HAP-1 (cell line): ENCODE data around the gene NTRK3.

Experiments used
- DNase-seq, 2 experiments: peaks; one replicate each; pipeline ENCODE4 v3.0.0-alpha.2; 2016 to 2020; ENCODE audit warnings: low spot score in 2 of 2
- H3K27me3 ChIP-seq: fragments of 250-450 bp; sonication (Bioruptor Pico); 2 replicates; pipeline ENCODE4 v1.5.1; 2020; ENCODE audit warnings: low read depth, mild to moderate bottlenecking, moderate library complexity
- H3K36me3 ChIP-seq: fragments of 250-450 bp; sonication (Bioruptor Pico); replicated peaks from 2 replicates; pipeline ENCODE4 v1.5.1; 2020; ENCODE audit warnings: mild to moderate bottlenecking
- H3K4me1 ChIP-seq: fragments of 250-450 bp; sonication (Bioruptor Pico); 2 replicates; pipeline ENCODE4 v1.5.1; 2020; ENCODE audit warnings: mild to moderate bottlenecking
- H3K4me3 ChIP-seq: fragments of 250-450 bp; sonication (Bioruptor Pico); 2 replicates; pipeline ENCODE4 v1.5.1; 2020; ENCODE audit warnings: mild to moderate bottlenecking, moderate library complexity
- H3K9me3 ChIP-seq: fragments of 250-450 bp; sonication (Bioruptor Pico); 2 replicates; pipeline ENCODE4 v1.5.1; 2020; ENCODE audit warnings: mild to moderate bottlenecking, moderate library complexity
- in situ Hi-C: fragments of 300-500 bp; cut with MboI; formaldehyde crosslinking; loops from 3 replicates; pipeline ENCODE4 v1.14.3; 2020; ENCODE audit warnings: low sequenced_read_pairs, inconsistent platforms, mixed read lengths

Gene NTRK3

DNA sequence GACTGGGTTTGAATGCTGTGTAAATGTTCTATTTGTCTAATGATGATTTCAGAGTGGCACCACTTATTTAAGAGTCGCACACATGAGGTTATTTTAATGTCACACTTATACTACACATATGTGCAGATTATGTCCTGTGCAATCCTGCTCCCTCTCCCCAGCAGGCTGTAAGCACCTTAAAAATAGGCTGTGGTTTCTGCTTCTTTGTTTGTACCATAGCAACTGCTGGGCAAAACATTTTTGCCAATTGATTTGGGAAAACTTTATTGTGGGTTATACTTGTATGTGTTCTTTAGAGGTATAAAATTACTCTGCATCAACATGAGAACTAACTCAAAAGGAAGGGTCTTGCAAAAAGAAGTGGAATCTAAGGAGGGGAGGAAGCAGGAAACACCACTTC is 318.5 kb downstream of the NTRK3 start:
- peaks cover 7% of the 10 kb centered on the region for H3K9me3 ChIP-seq
- no peaks in the 10 kb centered on the region for H3K27me3 ChIP-seq
- no peaks in the 10 kb centered on the region for H3K36me3 ChIP-seq
- in situ Hi-C loops, result no loop called here
- no peak overlapping the region for H3K4me3 ChIP-seq
- no peak for DNase-seq
- H3K4me1 ChIP-seq, result no peaks in the 10 kb centered on the region

DNA sequence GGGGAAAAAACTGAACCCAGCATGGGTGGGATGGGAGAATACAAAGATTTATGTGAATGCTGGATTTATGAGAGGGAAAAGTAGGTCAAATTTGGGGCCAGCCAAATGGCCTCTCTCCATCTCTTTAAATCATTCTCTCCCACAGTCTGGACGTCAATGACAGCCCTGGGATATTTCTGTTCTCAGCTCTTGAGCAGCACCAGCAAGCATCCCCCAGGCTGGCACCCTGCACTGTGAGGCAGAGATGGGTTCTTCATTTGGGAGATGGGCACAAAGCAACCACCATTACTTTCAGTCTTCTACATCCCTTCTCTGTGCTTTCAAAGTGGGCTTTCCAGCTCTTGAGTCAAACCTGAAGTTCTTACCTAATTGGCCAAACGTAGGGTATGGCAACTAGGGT is 321.0 kb downstream of the NTRK3 start:
- no peaks in the 10 kb centered on the region for H3K36me3 ChIP-seq
- no peak overlapping the region for H3K4me3 ChIP-seq
- in situ Hi-C loops, result no loop called here
- no peaks in the 10 kb centered on the region for H3K27me3 ChIP-seq
- no peak for DNase-seq
- H3K4me1 ChIP-seq, result no peaks in the 10 kb centered on the region
- peaks cover 8% of the 10 kb centered on the region; the same call in 1 of the 2 replicates for H3K9me3 ChIP-seq

DNA sequence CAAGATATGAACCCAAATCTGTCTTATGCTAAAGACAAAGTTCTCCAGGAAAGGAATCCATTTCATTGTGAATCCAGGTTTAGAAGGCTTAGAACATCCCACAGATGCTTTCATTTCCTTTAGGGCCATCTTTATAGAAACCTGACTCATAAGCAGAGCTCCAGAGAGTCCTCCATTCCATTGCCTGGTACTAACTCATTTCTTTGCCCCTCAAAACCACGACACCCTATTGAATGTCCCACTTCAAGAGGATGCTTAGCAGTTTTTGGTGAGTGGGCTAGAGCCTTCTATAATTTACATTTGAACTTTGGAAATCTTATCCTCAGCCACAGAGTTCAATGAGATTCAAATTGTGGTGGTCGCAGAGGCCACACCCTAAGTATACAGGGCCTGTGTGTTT is 325.0 kb downstream of the NTRK3 start:
- in situ Hi-C loops, result no loop called here
- Histone ChIP-seq H3K4me1 (no peaks in the 10 kb centered on the region), H3K4me3 (no peak overlapping the region), H3K27me3 (no peaks in the 10 kb centered on the region), H3K9me3 (peaks cover 11% of the 10 kb centered on the region; the same call in 1 of the 2 replicates), H3K36me3 (no peaks in the 10 kb centered on the region)
- no peak for DNase-seq

DNA sequence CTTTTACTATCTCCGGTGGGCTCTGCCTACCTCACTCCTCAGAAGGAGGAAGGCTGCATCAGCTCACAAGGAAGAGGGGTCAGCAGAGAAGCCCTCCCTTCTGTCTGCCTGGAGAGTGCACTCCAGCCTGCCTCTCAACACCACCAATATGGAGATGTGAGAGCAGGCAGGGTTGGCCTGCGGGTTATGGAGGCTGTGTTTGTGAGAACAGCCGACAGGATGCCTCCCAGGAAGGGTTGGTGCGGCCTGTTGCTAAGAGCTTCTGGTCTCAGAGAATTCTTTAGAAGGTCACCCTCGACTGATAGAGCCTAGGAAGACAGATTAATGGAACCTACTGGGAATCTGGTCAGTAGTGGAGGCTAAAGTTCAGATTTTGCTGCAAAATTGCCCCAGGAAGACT is 326.1 kb downstream of the NTRK3 start:
- Histone ChIP-seq H3K36me3 (no peaks in the 10 kb centered on the region), H3K9me3 (peaks cover 11% of the 10 kb centered on the region; the same call in 1 of the 2 replicates), H3K4me3 (no peak overlapping the region), H3K4me1 (no peaks in the 10 kb centered on the region), H3K27me3 (no peaks in the 10 kb centered on the region)
- in situ Hi-C loops, result no loop called here
- no peak for DNase-seq

DNA sequence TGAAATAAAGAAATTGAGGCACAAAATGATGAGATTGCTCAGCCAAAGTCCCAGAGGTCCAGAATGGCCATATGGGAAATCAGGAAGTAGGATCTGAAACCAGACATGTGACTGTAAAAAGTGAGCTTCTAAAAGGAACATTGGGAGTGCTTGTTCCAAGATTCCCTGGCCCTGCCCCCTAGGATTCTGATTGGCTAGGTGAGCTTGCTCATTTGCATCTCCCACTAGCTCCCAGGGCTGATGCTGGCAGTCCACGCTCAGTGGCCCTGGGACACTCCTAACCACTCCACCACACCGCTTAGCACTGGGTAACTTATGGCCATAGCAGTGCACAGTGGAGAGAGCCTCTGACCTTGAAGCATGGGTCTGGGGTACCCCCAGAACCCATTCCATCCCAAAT is 326.7 kb downstream of the NTRK3 start:
- no peak for DNase-seq
- H3K4me3 ChIP-seq, result no peak overlapping the region
- H3K9me3 ChIP-seq, result peaks cover 11% of the 10 kb centered on the region; the same call in 1 of the 2 replicates
- no peaks in the 10 kb centered on the region for H3K36me3 ChIP-seq
- in situ Hi-C loops, result no loop called here
- H3K27me3 ChIP-seq, result no peaks in the 10 kb centered on the region
- H3K4me1 ChIP-seq, result no peaks in the 10 kb centered on the region

DNA sequence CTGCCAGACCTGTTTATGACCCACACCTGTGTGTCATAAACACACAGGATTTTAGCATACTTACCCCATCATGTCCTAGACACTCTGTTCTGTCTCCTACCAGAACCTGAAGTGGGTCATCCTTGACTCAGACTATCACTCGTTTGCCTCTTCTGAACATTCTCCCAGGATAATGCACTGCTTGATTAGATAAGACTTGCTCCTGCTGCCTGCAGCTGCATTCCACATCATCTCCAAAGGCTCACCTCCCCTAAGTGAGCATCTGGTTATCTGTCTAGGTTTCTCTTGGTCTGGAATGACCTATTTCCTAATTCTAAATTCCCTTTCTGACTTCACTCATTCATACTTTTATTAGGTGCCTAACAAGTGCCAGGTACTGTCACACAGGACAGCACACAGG is 332.1 kb downstream of the NTRK3 start:
- Histone ChIP-seq H3K9me3 (peaks cover 4% of the 10 kb centered on the region; the same call in 1 of the 2 replicates), H3K4me1 (no peaks in the 10 kb centered on the region), H3K27me3 (no peaks in the 10 kb centered on the region), H3K4me3 (no peak overlapping the region), H3K36me3 (no peaks in the 10 kb centered on the region)
- in situ Hi-C loops, result no loop called here
- no peak for DNase-seq

DNA sequence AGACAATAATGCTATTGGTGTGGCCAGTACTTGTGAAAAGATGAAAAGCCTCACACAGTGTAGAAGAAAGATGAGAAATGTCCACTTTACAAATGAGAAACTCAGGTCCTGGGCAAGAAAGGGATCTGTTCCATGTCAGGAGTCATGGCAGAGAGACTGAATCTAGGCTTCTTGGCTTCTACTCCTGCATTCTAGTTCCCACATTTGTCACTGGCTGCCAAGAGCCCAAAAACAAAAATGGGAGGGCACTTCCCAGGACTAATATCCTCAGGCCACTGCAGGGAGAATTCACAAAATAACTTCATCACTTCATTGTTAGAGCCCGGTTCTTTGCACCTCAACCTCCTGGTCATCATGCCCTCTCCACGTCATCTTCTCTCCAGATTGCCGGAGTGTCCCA is 337.5 kb downstream of the NTRK3 start:
- Histone ChIP-seq H3K9me3 (peaks cover 10% of the 10 kb centered on the region), H3K4me3 (no peak overlapping the region), H3K36me3 (no peaks in the 10 kb centered on the region), H3K27me3 (no peaks in the 10 kb centered on the region), H3K4me1 (no peaks in the 10 kb centered on the region)
- no peak for DNase-seq
- in situ Hi-C loops, result no loop called here

DNA sequence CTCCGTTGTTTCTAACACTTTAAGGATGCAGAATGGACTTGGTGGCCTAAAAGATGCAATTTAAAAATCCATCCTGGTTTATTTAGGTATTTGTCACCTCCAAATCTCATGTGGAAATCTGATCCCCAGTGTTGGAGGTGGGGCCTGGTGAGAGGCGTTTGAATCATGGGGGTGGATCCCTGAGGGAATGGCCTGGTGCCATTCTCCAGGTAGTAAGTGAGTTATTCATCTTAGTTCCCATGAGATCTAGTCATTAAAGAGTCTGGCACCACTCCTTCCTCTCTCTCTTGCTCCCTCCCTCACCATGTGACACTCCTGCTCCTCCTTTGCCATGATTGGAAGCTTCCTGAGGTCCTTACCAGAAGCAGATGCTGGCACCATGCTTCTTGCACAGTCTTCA is 339.1 kb downstream of the NTRK3 start:
- Histone ChIP-seq H3K9me3 (peaks cover 14% of the 10 kb centered on the region), H3K27me3 (no peaks in the 10 kb centered on the region), H3K4me1 (no peaks in the 10 kb centered on the region), H3K4me3 (no peak overlapping the region), H3K36me3 (no peaks in the 10 kb centered on the region)
- DNase-seq, result no peak
- in situ Hi-C loops, result no loop called here

DNA sequence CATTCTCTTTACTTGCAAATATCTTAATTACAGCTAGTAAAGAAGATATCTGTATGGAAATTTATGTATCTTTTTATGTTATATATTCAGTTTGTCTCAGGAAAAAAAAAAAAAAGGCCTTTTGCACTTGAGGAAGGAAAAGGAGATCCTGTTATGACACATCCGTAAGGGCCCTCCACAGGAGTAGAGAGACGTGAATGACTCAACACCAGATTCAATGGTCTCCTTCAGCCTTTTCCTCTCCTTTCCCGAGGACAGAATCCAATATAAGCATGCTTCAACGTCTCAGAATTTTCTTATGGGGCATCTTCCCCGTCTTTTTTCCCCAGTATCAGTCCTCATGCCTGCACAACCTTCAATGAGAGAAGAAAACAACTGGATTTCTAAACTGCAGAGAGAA is 340.3 kb downstream of the NTRK3 start:
- no peak for DNase-seq
- in situ Hi-C loops, result no loop called here

DNA sequence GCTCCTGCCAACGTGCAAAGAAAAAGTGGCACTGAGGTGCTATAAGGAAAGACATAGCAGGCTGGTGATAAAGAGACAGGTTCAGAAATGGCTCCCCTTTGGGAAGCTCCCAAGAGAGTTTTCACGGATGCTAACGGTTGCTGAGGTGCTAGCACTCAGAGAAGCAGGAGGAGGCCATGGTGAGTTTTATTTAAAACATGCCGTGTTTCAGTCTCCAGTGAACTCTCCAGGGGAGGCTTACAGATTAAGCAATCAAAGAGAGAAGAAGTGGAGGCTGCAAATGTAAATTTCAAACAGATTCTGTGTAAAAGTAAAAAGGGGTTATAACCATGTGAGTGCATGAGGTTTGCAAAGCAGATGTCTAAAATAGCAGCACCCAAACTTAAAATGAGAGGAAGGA is 346.2 kb downstream of the NTRK3 start:
- in situ Hi-C loops, result no loop called here
- H3K27me3 ChIP-seq, result no peaks in the 10 kb centered on the region
- peaks cover 19% of the 10 kb centered on the region for H3K9me3 ChIP-seq
- no peak overlapping the region for H3K4me3 ChIP-seq
- no peak for DNase-seq
- no peaks in the 10 kb centered on the region for H3K36me3 ChIP-seq
- H3K4me1 ChIP-seq, result no peaks in the 10 kb centered on the region

More for the DNA sequence above, 340.3 kb downstream of the NTRK3 start:
- H3K9me3 ChIP-seq, result peaks cover 17% of the 10 kb centered on the region
- H3K27me3 ChIP-seq, result no peaks in the 10 kb centered on the region
- H3K36me3 ChIP-seq, result no peaks in the 10 kb centered on the region
- no peak overlapping the region for H3K4me3 ChIP-seq
- no peaks in the 10 kb centered on the region for H3K4me1 ChIP-seq

DNA sequence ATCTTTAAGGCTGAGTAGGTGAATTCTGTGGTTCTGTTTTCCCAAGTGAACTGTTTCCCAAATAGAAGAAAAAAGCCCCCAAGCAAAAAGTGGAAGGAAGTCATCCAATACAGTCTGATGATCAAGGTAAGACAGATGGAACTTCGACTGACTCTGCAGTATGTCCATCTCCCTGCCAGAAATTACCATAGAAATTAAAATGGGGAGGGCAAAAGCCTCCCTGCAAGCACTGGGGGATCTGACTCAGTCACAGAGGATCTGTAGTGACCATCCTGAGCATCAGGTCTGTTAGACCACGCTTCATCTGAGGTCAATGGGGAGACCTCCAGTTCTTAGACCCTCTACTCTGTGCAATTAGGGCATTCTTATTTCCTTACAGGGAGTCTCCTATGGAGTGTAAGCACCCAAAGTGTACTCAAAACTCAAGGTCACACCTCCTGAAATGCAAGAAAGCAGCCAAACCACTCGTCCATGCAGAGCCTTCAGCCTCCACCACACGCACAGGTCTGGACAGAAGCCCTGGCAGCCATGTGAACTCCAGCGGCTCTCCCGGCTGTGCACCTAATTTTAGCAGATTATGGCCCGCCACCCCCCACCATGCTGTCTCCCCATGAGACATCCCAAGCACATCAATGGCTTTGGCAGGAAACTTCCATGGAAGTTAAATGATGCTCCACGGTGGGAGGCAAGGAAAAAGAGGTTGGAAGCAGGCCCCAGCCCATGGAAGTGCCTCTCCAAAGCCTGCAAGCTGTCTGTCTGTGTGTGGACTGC is 348.7 kb downstream of the NTRK3 start:
- Histone ChIP-seq H3K36me3 (no peaks in the 10 kb centered on the region), H3K4me3 (no peak overlapping the region), H3K27me3 (no peaks in the 10 kb centered on the region), H3K4me1 (no peaks in the 10 kb centered on the region), H3K9me3 (peaks cover 11% of the 10 kb centered on the region; the same call in 1 of the 2 replicates)
- DNase-seq, result no peak
- in situ Hi-C loops, result no loop called here

DNA sequence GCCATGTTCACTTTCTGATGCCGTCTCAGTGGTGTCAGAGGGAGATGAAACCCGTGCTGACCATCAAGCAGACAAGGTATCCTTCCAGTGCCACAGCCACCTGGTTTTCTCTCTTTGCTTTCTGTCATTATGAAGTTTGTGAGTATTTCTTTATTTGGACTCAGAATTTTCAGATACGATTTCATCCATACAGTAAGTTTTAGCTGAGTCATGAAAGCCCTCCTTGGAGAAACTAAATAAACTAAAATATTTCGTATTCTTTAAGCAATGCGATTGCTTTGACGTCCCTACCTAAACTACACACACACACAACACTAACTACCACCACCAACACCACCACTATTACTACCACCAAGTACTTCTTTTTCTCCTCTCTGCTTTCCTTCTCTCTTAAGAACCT is 350.1 kb downstream of the NTRK3 start:
- DNase-seq, result no peak
- Histone ChIP-seq H3K27me3 (no peaks in the 10 kb centered on the region), H3K9me3 (peaks cover 7% of the 10 kb centered on the region; the same call in 1 of the 2 replicates), H3K36me3 (no peaks in the 10 kb centered on the region), H3K4me1 (no peaks in the 10 kb centered on the region), H3K4me3 (no peak overlapping the region)
- in situ Hi-C loops, result no loop called here

DNA sequence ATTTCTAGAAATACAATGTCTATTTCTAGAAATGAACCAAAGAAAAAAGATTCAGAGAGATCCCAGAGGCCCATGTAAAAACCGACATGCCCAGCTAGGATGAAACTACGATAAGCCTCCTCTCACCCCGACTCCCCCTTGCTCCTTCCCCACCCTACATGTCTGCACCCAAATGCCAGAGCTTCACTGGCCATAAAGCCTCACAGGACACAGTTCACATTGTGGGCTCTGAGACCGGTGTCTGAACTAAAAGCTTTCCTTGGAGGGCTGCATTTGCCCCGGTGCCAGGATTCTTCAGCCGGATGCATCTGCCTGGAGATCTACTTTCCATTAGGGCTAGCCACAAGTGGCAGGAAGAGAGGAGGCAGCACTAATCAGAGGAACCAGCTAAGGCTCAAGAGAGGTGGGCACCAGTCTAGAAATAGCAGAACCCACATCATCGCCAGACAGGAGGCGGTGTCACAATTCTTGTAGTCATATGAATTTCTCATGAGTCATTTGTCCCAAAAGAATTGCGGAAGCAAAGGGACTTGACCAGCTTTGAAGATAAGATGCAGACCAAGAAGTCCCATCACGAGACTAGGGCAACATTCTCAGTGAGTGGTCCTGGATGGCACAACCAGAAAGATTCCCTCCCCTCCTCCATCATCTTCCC is 353.6 kb downstream of the NTRK3 start:
- in situ Hi-C loops, result no loop called here
- Histone ChIP-seq H3K27me3 (no peaks in the 10 kb centered on the region), H3K4me1 (no peaks in the 10 kb centered on the region), H3K36me3 (no peaks in the 10 kb centered on the region), H3K9me3 (peaks cover 5% of the 10 kb centered on the region; the same call in 1 of the 2 replicates), H3K4me3 (no peak overlapping the region)
- DNase-seq, result no peak

DNA sequence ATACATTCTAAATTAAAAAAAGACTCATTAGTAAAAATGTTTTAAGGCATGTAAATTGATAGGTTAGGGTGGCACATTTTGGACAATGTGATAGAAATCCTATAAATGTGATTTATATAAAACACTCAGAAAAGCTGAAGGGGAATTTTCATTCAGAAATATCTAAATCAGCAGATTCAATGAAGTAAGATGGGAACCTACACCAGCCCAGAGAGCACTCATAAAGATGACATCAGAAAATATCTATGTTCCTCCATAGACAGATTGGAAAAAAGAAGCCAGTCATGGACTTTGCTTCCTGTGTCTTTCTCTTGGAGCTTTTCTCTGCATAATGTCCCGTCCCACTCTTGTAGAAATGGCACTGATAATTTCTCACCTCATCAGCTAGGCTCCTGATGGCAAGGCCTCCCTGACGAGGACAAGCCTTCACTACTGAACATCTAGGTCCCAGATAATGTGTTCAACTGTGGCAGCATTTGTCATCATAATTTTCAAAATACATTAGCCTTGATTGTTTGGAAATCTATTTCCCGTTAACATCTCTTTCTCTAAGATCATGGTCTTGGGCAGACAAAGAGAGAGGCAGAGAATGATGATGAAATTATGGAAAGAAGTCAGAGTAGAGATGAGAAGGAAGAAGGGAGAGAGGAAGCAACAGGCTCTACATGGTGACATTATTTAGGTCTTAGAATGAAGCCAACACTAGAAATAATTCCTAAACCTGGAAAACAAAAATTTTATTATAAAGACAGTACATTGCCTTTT is 354.4 kb downstream of the NTRK3 start:
- H3K36me3 ChIP-seq, result no peaks in the 10 kb centered on the region
- DNase-seq, result no peak
- no peaks in the 10 kb centered on the region for H3K4me1 ChIP-seq
- in situ Hi-C loops, result no loop called here
- H3K4me3 ChIP-seq, result no peak overlapping the region
- H3K9me3 ChIP-seq, result peaks cover 5% of the 10 kb centered on the region; the same call in 1 of the 2 replicates
- no peaks in the 10 kb centered on the region for H3K27me3 ChIP-seq
